Lung (tissue), 12 donors: ENCODE data around the gene HRG. TPM values are rescaled to one million over a fixed set of nuclear protein-coding genes. Genes with fewer than 3 reads are reported as not detected.

Experiments
- ATAC-seq: fragments of 200-7000 bp; cut with Tn5 transposase; one replicate; pipeline ENCODE4 v1.9.1; 2020; ENCODE audit warnings: moderate number of reproducible peaks; ENCODE audit not compliant: insufficient read depth, low FRiP score
- DNase-seq, 3 donors: peaks; one replicate each; pipeline ENCODE4 v3.0.0-alpha.2; 2013 to 2017
- H3K27ac ChIP-seq, 2 donors: one replicate each; pipeline ENCODE4 v1.5.1; 2013; ENCODE audit warnings: mild to moderate bottlenecking in 2 of 2, moderate library complexity in 2 of 2, control low read depth in 1 of 2, inconsistent platforms in 1 of 2, low read depth in 1 of 2, low read length in 1 of 2
- H3K27me3 ChIP-seq, 3 donors: one replicate each; pipeline ENCODE4 v1.5.1; 2013; ENCODE audit warnings: low read length in 2 of 3; ENCODE audit not compliant: control insufficient read depth in 3 of 3, insufficient read depth in 3 of 3
- H3K36me3 ChIP-seq, 4 donors: one replicate each; pipeline ENCODE4 v1.5.1; 2013; ENCODE audit warnings: low read length in 4 of 4, mild to moderate bottlenecking in 1 of 4, moderate library complexity in 1 of 4; ENCODE audit not compliant: control insufficient read depth in 4 of 4, insufficient read depth in 4 of 4
- H3K4me1 ChIP-seq, 5 donors: one replicate each; pipeline ENCODE4 v1.5.1; 2013; ENCODE audit warnings: low read length in 5 of 5, mild to moderate bottlenecking in 2 of 5, moderate library complexity in 1 of 5; ENCODE audit not compliant: control insufficient read depth in 5 of 5, insufficient read depth in 5 of 5
- H3K4me3 ChIP-seq: one replicate; pipeline ENCODE4 v1.5.1; 2013; ENCODE audit warnings: mild to moderate bottlenecking, control low read depth, moderate library complexity
- H3K9ac ChIP-seq, 2 donors: one replicate each; pipeline ENCODE4 v1.5.1; 2013; ENCODE audit warnings: low read length in 2 of 2, control low read depth in 1 of 2; ENCODE audit not compliant: insufficient read depth in 1 of 2
- H3K9me3 ChIP-seq, 4 donors: one replicate each; pipeline ENCODE4 v1.5.1; 2013; ENCODE audit warnings: low read length in 3 of 4, mild to moderate bottlenecking in 1 of 4, moderate library complexity in 1 of 4; ENCODE audit not compliant: control insufficient read depth in 4 of 4, insufficient read depth in 3 of 4
- WGBS, 2 donors: extraction: QIAGEN DNeasy Blood & Tissue Kit; methylation state at CpG; one replicate each; pipeline ENCODE4 v1.1.7; 2013; 5-methylcytosine and 5-hydroxymethylcytosine counted together
- polyA plus RNA-seq, 2 donors: library from polyadenylated mRNA; stranded (reverse); fragments of 200-250 nt; gene quantifications; one replicate each; pipeline ENCODE4 v1.2.1, GENCODE V29; 2013
- total RNA-seq, 2 donors: library from RNA; depleted of rRNA in 1 of 2; stranded (reverse); fragments of >200 nt in 1 of 2; gene quantifications; one replicate each; pipeline ENCODE4 v1.2.1, GENCODE V29; 2014 to 2021
- TF ChIP-seq, protein P1 (sequence below): IDR thresholded peaks from 2 replicates; pipeline ENCODE4 v1.5.1; 2012; ENCODE audit warnings: mild to moderate bottlenecking; ENCODE audit errors: control extremely low read depth, extremely low read depth
- donor health status: control.
- donor health status: control.
- donor health status: Bipolar disorder and iron deficiency.
- donor health status: healthy.
- donor health status: DM: yes; HTN: yes; CAD: no.

HRG gene
- total and polyA plus RNA-seq, 4 donors, result 0.15 TPM; not detected in 3

DNA sequence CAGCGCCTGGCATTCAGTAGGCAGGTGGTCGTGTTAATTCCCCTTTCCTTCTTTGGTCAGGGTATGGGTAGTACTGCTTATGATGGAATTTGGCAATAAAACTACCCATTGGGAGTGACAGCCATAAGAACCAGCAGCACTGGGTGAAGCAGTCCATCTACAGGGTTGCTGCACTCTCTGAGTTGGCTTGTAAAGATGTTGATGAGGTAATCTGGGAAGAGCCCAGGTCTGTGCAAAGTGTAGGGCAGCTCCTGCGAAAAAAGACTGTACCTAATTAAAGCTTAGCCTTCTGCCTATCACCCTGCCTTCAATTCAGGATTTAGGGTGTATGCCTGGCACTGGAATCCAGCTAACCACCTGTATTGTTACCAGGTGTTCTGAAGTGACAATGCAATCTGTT lies 30.3 kb upstream of the HRG start:
- H3K27me3 ChIP-seq, result peaks cover 0 to 6% (median 0%) of the 10 kb centered on the region in 3 donors
- H3K36me3 ChIP-seq, result no peaks in the 10 kb centered on the region
- no peak overlapping the region for H3K4me3 ChIP-seq
- TF ChIP-seq, protein P1, sequence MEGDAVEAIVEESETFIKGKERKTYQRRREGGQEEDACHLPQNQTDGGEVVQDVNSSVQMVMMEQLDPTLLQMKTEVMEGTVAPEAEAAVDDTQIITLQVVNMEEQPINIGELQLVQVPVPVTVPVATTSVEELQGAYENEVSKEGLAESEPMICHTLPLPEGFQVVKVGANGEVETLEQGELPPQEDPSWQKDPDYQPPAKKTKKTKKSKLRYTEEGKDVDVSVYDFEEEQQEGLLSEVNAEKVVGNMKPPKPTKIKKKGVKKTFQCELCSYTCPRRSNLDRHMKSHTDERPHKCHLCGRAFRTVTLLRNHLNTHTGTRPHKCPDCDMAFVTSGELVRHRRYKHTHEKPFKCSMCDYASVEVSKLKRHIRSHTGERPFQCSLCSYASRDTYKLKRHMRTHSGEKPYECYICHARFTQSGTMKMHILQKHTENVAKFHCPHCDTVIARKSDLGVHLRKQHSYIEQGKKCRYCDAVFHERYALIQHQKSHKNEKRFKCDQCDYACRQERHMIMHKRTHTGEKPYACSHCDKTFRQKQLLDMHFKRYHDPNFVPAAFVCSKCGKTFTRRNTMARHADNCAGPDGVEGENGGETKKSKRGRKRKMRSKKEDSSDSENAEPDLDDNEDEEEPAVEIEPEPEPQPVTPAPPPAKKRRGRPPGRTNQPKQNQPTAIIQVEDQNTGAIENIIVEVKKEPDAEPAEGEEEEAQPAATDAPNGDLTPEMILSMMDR, result no peak
- no peaks in the 10 kb centered on the region for H3K4me1 ChIP-seq
- DNase-seq (no peak), ATAC-seq (no peak)
- peaks cover 0 to 2% (median 0%) of the 10 kb centered on the region in 4 donors for H3K9me3 ChIP-seq
- H3K27ac ChIP-seq, result no peak overlapping the region
- no peak overlapping the region for H3K9ac ChIP-seq
- 89 to 92% methylated on average over 3 of the region's 3 CpGs for WGBS, 2 donors

DNA sequence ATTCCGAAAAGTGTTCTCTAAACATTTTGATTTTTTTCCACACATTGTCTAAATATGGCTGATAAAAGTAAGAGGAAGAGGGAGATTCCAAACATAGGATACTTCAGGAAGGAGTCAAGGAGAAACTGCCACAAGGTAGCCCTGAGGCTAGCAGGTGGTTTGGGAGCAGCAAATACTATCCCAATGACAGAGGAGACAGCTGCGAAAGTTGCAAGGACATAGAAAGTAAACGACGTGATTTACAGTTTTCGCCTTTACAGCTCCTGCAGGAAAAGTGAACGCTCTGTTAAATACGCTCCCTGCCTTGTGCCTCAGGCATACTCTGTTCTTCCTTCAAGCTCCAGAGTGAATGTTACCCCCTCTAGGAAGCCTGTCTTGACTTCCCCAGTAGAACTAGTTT lies 29.3 kb upstream of the HRG start:
- Histone ChIP-seq H3K4me1 (no peaks in the 10 kb centered on the region), H3K9ac (no peak overlapping the region), H3K36me3 (no peaks in the 10 kb centered on the region), H3K9me3 (peaks cover 0 to 2% (median 0%) of the 10 kb centered on the region in 4 donors), H3K27me3 (peaks cover 0 to 6% (median 0%) of the 10 kb centered on the region in 3 donors), H3K27ac (no peak overlapping the region), H3K4me3 (no peak overlapping the region)
- no peak for DNase-seq
- no peak for ATAC-seq
- 82 to 84% methylated on average over 7 of the region's 7 CpGs for WGBS, 2 donors
- TF ChIP-seq, protein P1, result no peak

DNA sequence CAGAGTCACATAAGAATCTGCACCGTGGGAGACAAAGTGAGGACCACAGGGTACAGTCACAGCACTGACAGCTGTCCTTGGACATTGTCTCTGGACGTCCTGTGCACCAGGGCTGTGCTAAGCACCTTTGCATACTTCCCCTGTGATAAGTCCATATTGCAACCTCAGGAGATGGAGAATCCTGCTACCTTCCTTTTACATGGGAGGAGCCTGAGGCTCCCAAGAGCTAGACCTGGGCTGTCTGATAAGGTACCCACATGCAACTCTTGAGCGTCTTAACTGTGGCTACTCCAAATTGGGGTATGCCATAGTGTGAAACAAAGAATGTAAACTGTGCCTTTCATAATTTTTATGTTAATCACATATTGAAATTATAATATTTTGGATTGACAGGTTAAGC lies 28.1 kb upstream of the HRG start:
- WGBS, 2 donors, result 75 to 78% methylated on average over 3 of the region's 3 CpGs
- Histone ChIP-seq H3K4me1 (no peaks in the 10 kb centered on the region), H3K27ac (no peak overlapping the region), H3K4me3 (no peak overlapping the region), H3K27me3 (peaks cover 0 to 15% (median 0%) of the 10 kb centered on the region in 3 donors), H3K36me3 (no peaks in the 10 kb centered on the region), H3K9ac (no peak overlapping the region), H3K9me3 (peaks cover 0 to 3% (median 0%) of the 10 kb centered on the region in 4 donors)
- DNase-seq, result no peak
- no peak for ATAC-seq
- TF ChIP-seq, protein P1, result no peak

DNA sequence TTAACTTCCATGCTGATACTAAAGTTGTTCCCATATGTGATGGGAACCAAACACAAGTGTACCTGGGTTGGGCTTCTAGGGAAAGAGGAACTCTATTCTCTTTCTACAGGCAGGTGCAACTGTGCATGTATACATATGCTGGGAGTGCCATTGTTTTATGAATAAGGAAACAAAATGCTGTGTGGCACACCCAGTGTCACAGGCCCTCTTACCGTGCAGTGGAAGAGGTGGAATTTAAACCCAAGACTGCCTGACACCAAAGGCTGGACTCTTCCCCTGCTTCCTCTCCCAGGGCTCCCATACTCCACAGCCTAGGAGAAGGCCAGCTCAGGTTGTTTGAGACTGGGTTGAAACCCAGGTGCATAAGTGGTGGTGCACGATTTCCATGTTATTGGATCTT lies 27.6 kb upstream of the HRG start:
- Histone ChIP-seq H3K4me3 (no peak overlapping the region), H3K27me3 (peaks cover 0 to 20% (median 0%) of the 10 kb centered on the region in 3 donors), H3K9ac (no peak overlapping the region), H3K4me1 (no peaks in the 10 kb centered on the region), H3K36me3 (no peaks in the 10 kb centered on the region), H3K27ac (no peak overlapping the region), H3K9me3 (peaks cover 0 to 3% (median 0%) of the 10 kb centered on the region in 4 donors)
- no peak for ATAC-seq
- TF ChIP-seq, protein P1, result no peak
- no peak for DNase-seq
- 80 to 81% methylated on average over 2 of the region's 2 CpGs for WGBS, 2 donors
